GM12874 (cell line): Measurements from ENCODE around the gene ZNF785.

Experiments used
- CTCF ChIP-seq: IDR thresholded peaks from 2 replicates; pipeline ENCODE4 v1.5.1; 2011; ENCODE audit warnings: low read depth, mild to moderate bottlenecking, control low read depth, low read length, moderate library complexity; ENCODE audit not compliant: insufficient read depth

ZNF785 gene

GRCh38 chr16:30606004-30606403 is 20.5 kb upstream of the ZNF785 start:
- no peak for TF ChIP-seq CTCF

GRCh38 chr16:30605158-30605557 is 19.7 kb upstream of the ZNF785 start:
- TF ChIP-seq CTCF = no peak

GRCh38 chr16:30604316-30604947 is 18.9 kb upstream of the ZNF785 start:
- TF ChIP-seq CTCF = no peak

GRCh38 chr16:30603945-30604315 is 18.4 kb upstream of the ZNF785 start:
- TF ChIP-seq CTCF = no peak

GRCh38 chr16:30602616-30603277 is 17.2 kb upstream of the ZNF785 start:
- no peak for TF ChIP-seq CTCF

GRCh38 chr16:30601966-30602365 is 16.5 kb upstream of the ZNF785 start:
- TF ChIP-seq CTCF = no peak

- no peak for TF ChIP-seq CTCF
Measured at GRCh38 chr16:30600929-30601328, 15.4 kb upstream of the ZNF785 start.
